Activated CD4-positive, alpha-beta T cell treated with anti-CD3 and anti-CD28 coated beads, Interleukin-2, Interleukin-6, amounts not matched to agents 100 ng/mL and 50 ng/mL, durations not matched to agents 16 hours and 8 hours (primary cell): ENCODE results near the gene NCK1.

Source experiments
- DNase-seq: peaks from one replicate; pipeline ENCODE4 v3.0.0-alpha.2; 2020

Gene NCK1

GRCh38 chr3:136992115-136992514, 130.1 kb downstream of the NCK1 start:
- DNase-seq: no peak

DNA sequence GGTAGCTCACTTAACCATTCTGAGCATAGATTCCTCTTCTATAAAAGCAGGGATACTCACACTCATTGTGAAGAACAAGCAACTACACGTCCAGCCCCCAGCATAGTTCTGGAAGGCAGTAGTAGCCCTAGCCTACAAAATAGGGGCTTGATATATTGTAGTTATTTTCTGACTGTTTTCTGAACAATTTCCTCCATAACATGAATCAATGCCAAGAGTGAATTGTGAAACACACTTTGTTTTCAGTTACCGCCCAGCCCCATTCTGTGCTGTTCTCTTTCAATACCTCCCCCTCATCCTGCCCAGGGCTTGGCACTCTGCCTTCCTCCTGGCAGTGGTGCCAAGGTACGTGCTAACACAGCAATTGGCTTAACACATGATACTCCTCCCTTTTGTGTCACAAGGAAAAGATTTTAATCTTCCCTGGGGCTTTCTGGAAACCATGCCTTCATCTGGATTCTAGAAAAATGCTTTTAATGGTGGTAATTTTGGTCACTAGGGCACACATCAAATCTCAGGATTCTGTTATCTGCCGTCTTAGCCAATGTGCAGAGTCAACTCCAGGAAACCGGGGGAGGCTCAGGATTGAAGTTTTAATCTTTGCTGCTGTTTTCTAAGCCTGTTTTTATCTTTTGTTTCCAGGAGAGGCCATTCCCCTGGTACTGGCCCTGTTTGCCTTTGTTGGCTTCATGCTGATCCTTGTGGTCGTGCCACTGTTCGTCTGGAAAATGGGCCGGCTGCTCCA, 132.9 kb downstream of the NCK1 start:
- DNase-seq: no peak

- no peak for DNase-seq
Observed at GRCh38 chr3:136995652-136996051, 133.6 kb downstream of the NCK1 start.
